ENCODE data around the gene TSEN15.

DNA sequence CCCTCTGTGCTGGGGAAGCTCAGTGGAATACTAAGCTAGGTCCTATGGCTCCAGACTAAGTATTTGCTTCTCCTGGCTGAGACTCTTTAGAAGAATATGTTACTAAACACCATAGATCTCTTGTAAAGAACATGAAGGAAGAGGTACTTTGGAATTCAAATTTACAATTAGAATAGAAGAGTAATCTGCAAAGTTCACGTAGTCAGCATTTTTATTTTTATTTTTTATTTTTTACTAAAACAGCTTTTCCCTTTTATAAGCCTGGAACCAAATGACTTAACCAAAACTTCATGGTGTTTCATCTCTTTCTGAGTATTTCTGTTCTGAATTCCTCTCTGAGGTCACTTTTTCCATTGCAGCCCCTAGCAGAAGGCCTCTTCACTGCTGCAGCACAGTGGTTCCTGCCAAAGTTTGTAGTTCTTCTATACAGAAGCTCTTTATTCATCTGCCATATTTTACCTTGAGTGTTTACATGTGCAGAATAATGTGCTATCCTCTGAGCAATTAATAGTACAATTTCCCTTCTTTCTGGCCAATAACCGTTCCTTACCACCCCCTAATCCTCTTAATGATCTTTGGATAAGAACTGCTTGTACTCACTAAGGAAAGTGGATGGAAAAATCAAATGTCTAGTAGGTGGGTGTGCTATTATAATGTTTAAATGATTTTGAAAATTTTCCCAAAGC lies 27.2 kb downstream of the TSEN15 start:
- TF ChIP-seq, protein P1, sequence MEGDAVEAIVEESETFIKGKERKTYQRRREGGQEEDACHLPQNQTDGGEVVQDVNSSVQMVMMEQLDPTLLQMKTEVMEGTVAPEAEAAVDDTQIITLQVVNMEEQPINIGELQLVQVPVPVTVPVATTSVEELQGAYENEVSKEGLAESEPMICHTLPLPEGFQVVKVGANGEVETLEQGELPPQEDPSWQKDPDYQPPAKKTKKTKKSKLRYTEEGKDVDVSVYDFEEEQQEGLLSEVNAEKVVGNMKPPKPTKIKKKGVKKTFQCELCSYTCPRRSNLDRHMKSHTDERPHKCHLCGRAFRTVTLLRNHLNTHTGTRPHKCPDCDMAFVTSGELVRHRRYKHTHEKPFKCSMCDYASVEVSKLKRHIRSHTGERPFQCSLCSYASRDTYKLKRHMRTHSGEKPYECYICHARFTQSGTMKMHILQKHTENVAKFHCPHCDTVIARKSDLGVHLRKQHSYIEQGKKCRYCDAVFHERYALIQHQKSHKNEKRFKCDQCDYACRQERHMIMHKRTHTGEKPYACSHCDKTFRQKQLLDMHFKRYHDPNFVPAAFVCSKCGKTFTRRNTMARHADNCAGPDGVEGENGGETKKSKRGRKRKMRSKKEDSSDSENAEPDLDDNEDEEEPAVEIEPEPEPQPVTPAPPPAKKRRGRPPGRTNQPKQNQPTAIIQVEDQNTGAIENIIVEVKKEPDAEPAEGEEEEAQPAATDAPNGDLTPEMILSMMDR (IDR thresholded peaks at IDR 0.05) = no peak
- no peak for TF ChIP-seq POLR2A (IDR thresholded peaks at IDR 0.05)
